ENCODE results near the gene MRPL44.

The MRPL44 gene

DNA sequence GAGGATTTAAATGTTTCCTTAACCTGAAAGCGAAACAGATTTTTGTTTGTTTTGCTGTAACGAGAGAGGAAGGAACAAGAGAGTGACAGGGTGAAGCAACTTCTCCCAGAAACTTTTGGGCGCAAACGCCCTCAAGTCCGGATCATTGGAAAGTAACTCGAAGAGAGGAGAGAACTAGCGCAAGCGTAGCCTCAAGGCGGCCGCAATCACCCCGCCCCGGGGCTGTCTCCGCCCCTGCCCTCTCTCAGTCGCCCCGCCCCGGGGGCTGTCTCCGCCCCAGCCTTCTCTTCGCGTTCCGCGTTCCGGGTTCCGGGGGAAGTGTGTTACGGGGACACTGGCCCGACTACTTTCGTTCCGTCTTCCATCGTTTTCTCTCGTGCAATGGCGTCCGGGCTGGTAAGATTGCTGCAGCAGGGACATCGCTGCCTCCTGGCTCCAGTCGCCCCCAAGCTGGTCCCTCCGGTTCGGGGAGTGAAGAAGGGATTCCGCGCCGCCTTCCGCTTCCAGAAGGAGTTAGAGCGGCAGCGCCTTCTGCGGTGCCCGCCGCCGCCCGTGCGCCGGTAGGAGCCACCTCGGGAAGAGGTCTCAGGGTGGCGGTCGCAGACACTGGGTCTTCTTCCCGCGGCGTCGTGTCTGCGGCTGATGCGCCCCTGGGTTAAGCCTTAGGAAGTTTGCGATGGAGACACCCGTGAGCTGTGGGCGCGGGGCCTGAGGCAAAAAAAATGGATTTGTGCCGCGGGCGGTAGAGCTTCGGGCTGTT, at the start of gene MRPL44:
Gene MRPL44 (plus strand): TSS at position 372 of the 760 bp plus-strand sequence. CDS start 10 bp downstream, at position 382.
- peak; percentile 91 for DNase-seq (ENCODE audit: low read depth)

DNA sequence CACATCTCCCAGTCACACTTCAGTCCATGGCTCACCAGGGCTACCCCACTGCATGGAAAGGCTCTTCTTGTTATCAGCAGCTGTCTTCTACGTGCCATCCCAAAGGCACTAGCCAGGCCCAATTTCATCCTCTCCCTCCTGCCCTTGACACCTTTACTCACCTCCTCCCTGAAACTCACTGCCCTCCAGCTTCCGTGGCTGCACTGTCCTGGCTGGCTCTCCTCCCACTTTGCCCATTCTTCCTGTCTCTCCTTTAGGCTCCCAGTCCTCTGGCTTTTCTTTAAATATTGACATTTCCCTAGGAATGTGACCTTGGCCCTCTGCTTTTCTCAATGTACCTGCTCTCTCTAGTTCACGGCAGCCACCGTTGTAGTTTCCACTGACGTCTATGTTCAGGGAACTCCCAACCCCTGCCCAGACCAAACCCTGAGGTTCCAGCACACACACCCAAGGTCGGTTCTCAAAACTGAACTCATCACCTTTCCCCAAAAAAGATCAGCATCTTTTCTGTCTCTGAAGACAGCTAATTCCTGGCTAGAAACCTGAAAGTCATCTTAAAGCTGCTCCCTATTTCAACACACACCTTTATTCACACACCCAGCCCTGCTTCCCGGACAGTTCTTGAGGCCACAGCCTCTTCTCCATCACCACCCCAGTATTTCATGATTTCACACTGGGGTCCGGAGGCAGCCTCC, 48.8 kb upstream of the MRPL44 start:
- no peak for DNase-seq (ENCODE audit: low read depth)

- no peak for DNase-seq (ENCODE audit: low read depth)
Observed at GRCh38 chr2:223909001-223909741, 48.1 kb upstream of the MRPL44 start.

GRCh38 chr2:223914324-223914723, 42.9 kb upstream of the MRPL44 start:
- peak; percentile 50 for DNase-seq (ENCODE audit: low read depth)

DNA sequence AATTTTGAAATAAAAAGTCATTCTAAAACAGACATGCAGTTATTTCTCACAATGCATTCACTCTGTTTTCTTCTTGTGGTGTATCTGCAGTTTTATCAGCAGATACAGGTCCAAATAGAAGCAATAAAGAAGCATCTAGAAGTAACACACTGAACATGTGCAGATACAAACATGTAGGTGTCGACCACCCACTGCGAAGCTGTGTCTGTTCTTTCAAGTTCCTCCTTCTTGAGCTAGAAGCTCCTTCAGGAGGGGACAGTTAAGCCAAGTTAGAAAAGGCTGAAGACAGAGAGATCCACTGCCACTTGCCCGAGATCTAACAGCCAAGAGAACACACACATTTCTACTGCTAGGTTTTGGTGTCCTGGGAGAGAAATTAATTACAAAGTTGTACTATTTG, 42.2 kb upstream of the MRPL44 start:
- no peak for DNase-seq (ENCODE audit: low read depth)

- DNase-seq (ENCODE audit: low read depth) = peak; percentile 50
Observed at GRCh38 chr2:223916181-223916920, 40.9 kb upstream of the MRPL44 start.

DNA sequence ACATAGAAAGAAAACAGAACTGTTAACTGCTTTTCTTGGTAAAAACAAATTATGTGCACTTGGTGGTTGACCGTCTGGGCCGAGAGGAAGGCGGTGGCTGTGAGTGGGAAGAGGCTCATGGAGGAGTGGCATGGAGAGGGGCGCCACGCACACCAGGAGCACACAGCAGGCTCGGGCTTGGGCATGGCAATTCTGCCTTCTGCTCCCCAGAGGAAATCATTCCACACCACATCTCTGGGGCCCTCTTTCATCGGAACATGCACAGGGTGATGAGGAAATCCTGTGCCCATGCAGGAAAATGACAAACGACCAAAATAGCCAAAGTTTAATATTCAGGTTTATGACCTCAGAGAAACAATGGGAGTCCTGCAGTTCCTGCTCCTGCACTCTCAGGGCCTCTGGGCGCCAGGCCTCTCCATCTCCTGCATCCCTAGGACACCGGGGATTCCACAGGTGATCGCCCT, 38.6 kb upstream of the MRPL44 start:
- DNase-seq (ENCODE audit: low read depth) = peak; percentile 47

DNA sequence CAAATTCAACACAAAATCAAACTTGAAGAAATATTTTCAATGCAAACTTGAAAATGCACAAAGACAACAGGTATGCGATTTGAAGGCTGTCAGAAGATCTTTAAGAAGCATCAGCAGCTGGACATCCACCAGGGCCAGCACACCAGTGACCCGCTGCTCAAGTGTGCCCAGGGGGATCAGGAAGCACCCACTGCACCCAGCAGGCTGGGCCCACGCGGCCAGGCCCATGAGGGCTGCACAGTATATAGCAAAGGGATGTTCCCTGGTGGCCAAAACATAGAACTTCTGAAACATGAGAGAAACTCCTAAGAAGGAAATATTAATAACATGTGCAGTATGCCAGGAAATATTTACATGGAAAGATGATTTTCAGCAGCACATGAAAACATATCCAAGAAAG, 37.2 kb upstream of the MRPL44 start:
- DNase-seq (ENCODE audit: low read depth) = no peak

DNA sequence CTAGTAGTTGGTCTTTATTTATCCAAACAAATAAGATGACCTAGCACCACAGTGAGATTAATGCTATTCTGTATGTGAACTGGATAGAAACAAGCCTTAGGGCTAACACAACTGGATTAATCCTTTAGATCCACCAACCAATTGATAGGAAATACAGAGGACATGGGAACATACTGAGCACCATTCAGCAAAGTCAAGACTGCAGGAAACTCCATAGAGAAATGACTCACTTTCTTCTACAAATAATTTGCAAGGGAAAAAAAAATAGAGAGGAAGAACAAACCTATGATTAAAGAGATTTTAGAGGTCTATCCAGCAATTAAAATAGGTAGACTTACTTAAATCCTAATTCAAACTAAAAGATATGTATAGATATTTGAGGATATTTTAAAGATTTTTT, 36.1 kb upstream of the MRPL44 start:
- no peak for DNase-seq (ENCODE audit: low read depth)

- no peak for DNase-seq (ENCODE audit: low read depth)
Observed at GRCh38 chr2:223922308-223922707, 35.0 kb upstream of the MRPL44 start.

DNA sequence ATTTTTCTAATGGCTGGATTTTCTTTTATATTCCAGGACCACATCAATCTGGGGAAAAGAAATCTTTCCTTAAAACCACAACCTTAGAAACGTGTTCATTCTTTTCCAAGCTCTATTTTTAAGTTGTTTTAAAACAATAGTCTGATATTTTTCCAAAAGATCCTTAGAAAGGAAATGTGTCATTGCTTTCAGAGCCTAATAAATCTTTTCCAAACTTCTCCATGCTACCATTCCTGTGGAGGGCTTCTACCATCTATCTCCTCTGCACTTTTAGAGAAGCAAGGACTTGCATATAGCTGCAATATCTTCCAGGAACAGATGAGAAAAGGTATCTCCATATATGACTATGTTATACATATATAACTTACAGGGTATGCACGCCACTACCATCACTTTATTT, 33.3 kb upstream of the MRPL44 start:
- DNase-seq (ENCODE audit: low read depth) = no peak

DNA sequence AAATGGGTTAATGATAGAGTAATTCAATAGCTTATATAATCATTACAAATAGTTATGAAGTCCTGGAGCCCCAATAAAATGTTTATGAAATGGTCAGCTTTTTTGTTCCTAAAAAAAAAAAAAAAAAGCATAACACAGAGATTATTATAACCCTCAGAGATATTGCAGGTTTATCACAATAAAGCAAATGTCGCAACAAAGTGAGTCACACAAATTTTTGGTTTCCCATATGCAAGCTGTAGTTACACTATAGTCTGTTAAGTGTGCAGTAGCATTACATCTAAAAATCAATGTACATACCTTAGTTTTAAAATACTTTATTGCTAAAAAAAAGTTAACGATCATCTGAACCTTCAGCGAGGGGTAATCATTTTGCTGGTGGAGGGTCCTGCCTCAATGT, 32.2 kb upstream of the MRPL44 start:
- peak; percentile 71 for DNase-seq (ENCODE audit: low read depth)

DNA sequence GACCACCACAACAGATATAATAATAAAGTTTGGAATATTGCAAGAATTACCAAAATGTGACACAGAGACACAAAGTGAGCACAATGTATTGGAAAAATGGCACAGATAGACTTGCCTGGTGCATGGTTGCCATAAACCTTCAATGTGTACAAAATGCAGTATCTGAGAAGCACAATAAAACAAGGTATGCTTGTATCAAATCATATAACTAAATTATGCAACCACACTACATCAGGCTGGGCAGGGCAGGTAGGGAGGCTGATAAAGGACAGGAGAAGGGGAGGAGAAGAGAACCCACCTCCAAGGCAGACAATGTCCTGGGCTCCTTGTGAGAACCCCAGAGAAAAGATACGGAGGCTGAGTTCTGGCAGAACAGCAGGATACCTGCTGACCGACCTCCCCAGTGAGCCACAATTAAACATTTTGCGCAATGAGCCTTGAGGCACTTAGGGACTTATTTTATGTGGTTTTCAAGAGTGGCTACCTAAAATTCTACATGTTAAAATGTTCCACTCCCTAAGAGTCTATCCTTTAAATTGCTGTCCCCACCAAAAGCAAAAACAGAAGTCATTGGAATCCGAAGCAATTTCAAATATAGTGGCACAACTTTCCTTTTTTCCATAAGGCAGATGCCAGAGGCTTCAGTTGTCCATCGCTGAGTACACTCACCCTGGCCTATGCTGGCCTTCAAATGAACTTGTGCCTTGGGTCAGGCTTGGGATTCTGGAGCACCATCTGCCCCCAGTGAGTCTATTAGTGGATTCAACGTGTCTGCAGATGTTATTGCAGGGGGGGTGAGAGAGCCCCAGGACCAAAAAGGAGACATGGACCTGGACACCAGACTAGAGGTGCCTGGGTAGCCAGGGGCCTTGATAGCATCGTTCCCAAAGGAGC, 28.9 kb upstream of the MRPL44 start:
- no peak for DNase-seq (ENCODE audit: low read depth)

DNA sequence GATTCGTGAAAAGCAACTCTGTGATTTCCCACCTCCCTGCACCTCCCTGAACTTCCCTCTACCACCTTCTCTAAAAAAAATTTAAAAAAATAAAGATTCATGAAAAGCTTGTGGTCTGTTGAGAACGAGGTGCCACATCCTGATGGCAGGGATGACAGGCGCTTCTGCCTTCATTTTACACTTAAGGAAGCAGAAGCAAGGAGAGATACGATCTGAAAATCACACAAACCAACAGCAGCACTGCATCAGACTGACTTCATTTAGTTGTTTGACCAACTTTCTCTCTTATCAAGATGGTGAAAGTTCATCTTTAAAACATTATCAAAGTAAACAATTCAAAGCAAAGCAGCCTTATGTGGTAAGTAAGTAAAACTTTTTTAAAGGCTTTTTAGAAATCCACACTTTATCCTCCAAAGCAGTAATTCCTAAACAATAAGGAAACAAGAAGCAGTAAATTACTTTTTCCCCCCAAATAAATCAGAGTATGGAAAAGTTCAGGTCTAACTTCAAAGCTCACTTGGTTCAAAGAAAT, 27.6 kb upstream of the MRPL44 start:
- peak; percentile 56 for DNase-seq (ENCODE audit: low read depth)

DNA sequence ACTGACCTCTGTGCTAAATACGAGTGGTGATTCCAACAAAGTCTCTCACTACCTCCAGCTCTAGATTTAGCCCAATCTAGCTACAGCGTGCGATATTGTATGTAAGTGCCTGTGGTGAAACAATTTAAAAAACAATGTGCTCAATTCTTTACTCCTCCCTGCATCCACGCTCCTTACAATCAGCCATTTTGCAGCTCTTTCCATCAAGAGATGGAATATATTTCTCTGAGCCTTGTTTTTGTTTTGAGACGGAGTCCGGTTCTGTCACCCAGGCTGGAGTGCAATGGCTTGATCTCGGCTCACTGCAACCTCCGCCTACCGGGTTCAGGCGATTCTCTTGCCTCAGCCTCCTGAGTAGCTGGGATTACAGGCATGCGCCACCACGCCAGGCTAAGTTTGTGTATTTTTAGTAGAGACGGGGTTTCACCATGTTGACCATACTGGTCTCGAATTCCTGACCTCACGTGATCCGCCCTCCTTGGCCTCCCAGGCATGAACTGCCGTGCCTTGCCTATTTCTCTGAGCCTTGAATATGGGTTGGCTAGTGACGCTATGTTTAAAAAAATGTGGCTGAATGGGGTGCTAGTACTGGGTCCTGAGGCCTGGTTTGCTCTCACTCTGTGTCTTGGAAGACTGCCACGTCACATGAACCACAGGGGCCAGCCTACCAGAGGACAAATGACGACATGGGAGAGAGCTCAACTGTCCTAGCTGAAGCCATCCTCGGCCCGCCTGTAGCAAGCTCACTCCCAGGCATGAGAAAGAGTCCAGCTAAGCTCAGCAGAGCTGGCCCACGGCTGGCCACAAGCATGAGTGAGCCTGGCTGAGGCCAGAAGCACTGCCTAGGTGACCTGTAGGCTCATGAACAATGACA, 26.9 kb upstream of the MRPL44 start:
- peak; percentile 33 for DNase-seq (ENCODE audit: low read depth)

GRCh38 chr2:223932816-223933800, 24.2 kb upstream of the MRPL44 start:
- no peak for DNase-seq (ENCODE audit: low read depth)

DNA sequence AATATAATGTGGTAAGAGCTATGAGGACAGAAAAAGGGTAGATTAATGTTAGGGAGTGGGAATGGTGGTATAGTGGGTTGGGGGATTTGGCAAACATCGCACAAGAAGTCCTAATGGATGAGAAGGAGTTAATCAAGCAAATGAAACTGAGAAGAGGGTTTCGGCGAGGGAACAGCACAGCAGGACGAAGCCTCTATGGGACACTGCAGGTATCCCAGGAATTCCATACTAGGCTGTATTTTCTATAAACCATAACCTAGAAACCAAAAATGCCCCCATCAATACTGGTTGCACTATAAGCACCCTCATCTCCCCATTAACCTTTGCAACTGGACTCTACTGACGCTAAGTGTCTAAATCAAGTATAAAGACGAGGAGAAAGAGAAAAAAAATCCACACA, 22.4 kb upstream of the MRPL44 start:
- DNase-seq (ENCODE audit: low read depth) = no peak

DNA sequence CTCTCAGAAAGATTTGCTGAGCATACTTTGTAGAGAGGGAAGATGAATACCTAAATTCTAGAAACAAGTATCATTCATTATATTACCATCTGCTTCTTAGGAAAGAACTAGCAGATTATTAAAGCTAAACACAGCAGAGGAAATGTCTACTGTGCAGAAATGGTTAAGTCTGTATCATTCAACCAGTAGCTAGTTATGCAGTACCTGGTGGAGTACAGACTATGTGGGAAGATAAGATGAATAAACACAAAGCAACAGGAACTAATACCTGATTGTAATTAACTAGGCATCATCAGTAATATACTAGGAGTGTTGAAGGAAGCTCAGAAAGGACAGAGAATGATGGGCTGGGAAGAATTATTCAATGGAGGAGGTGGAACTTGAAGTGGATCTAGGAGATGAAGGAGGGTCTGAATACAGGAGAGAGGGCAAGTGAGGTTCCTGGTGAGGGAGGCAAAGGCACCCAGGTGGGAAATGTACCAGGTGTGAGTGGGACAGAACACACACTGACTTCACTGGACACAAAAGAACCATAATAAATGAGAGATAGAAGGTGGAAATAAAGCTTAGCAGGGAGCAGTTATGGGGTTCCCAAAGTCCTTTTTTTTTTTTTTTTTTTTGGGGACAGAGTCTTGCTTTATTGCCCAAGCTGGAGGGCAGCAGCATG, 21.7 kb upstream of the MRPL44 start:
- no peak for DNase-seq (ENCODE audit: low read depth)
